HG02840 (cell line): ENCODE measurements around the gene FAM13A.

Source experiments
- ATAC-seq: cut with Tn5 transposase; IDR thresholded peaks from one replicate; pipeline ENCODE4 v1.9.1; 2021; ENCODE audit warnings: mild to moderate bottlenecking, moderate library complexity, moderate number of reproducible peaks; ENCODE audit not compliant: unreplicated experiment, low FRiP score

Gene FAM13A

DNA sequence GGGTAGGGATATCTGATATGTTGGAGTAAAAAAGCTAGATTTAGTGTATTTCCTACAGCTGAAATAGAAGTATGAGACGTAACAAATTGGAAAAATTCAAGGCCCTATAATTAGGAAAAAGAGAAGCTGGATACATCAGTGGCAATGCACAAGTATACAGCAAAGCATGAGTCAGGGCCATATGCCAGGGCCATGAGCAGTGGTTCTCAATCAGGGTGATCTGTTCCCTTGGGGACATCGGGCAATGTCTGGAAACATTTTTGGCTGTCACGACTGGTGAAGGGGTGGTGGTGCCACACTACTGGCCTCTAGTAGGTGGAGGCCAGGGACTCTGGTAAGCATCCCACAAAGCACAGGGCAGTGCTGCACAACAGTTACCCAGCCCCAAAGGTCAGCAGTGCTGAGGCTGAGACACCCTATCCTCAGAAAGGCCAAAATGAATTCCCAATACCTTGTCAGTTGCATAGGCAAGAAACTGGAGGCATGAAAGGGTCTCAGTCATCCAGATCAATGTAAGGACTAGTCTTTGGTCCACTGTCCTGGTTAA is 322.5 kb downstream of the FAM13A start:
- no peak for ATAC-seq

DNA sequence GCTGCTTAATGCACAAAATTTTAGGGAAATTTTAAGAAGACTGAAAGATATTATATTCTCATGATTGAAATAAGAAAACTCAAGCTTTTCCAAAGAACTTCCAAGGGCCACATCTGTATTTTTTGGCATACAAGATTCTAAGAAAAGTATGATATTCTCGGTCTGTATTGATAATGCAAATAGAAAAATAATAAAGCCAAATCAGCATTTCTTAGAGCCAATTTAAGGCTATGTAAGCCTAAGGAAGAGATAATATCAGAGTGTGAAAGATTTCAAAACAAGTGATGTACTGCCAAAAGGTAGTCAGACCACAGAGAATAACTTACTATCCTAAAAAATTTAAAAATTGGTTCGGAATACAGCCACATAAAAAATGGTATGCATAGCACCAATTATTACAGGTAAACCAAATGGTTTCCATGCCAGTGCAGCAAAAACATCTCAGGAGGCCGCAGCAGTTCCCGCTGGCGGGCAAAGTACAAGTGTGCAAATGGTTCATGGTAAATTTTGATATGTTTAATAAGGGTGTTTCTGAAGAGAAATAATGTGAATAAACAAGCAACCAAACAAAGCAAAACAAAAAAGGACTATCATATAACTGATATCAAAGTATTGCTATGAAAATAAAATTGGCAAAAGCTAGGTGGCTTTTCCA is 324.1 kb downstream of the FAM13A start:
- ATAC-seq, result no peak

GRCh38 chr4:88731381-88731780 is 325.6 kb downstream of the FAM13A start:
- no peak for ATAC-seq

DNA sequence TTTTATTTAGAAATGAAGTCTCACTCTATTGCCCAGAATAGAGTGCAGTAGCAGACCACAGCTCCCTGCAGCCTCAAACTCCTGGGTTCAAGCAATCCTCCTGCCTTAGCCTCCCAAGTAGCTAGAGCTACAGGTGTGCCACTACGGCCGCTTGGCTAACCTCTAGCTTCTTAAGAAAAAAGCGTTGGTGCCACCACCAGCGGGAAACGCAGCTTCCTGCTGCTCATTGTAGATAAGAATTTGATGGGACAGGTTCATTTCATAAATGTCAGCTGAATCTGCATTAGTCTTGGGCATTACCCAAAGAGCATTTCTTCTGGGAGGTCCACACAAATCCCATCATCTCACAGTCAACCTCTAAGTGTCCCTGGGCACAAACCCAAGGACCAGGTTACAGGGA is 326.2 kb downstream of the FAM13A start:
- no peak for ATAC-seq

DNA sequence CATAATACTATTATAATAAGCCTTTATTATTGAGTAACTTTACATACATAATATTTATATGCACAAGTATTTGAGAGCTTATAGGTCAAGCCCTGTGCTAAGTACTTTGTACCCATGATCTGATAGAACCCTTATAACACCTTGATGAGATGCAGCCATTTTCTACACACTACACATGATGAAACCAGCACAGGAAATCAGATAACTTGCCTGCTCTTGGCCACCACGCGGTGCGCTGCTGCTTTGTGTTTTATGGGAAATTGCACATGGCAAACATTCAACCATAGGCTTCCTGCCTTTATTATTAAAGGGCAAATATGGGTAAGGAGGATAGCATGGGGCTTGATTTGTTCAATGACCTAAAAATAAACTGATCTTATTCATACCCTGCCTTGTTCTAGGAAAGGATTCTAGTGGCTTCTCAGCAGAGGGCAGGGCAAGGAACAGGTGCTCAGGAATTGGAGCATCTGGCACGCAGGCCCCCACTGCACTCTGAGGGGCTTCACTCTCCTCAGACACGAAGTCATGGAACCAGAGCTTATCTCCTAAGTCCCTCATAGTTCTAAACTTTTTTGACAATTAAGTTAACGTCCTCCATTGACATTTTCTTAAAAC is 327.7 kb downstream of the FAM13A start:
- ATAC-seq, result no peak

- ATAC-seq, result no peak
Measured at GRCh38 chr4:88728146-88728545, 328.8 kb downstream of the FAM13A start.

GRCh38 chr4:88725986-88726385 is 331.0 kb downstream of the FAM13A start:
- ATAC-seq, result no peak

DNA sequence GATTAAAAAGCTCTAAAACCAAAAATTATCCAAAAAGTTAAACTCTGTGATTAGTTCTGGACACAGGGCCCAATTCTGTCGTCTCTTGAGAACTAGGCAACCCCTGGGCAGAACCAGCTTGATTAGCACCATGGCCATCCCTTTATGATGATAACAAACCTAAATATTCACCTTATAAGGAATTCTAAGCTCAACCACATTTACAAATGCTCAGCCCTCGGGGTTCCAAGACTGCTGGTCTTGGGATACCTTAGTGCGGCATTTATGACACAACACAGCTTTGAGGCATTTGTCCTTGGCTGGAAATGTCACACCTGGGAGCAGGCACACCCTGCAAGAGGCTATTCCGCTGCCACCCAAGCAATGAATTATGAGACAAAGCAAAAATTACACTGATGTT is 331.8 kb downstream of the FAM13A start:
- ATAC-seq, result no peak

DNA sequence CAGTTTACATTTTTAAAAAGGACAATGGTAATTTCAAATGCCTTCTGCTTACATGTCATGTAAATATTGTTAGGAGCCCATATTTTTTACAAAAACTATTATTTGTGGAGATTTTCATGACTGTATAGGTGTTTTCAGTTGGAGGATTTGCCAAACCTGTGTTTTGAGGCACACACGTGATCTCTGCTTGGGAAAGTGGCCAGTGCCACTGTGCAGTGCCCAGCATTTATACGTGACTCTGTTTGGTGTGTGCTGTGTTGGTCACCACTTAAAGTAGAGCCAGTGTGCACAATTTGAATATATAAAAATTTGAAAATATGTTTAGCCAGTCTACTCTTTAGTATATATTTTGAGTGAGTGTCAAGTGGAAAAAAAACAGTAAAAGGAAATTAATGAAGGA is 332.6 kb downstream of the FAM13A start:
- ATAC-seq, result no peak

- no peak for ATAC-seq
Measured at GRCh38 chr4:88722828-88723227, 334.2 kb downstream of the FAM13A start.

- no peak for ATAC-seq
Measured at GRCh38 chr4:88722276-88722780, 334.7 kb downstream of the FAM13A start.

- ATAC-seq, result no peak
Measured at GRCh38 chr4:88720451-88721428, 336.2 kb downstream of the FAM13A start.

DNA sequence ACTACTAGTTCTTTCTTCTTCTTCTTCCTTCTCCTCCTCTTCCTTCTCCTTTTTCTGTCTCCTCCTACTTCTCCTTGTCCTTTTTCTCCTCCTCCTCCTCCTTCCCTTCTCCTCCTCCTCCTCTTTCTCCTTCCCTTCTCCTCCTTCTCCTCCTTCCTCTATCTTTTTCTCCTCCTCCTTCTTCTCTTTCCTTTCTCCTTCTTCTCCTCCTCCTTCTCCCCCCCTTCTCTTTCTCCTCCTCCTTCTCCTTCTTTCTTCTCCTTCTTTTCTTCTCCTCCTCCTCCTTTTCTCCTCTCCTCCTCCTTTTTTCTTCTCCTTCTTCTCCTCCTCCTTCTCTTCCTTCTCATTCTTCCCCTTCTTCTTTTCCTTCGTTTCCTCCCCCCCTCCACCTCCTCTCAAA is 337.6 kb downstream of the FAM13A start:
- no peak for ATAC-seq

- no peak for ATAC-seq
Measured at GRCh38 chr4:88718098-88718497, 338.9 kb downstream of the FAM13A start.

DNA sequence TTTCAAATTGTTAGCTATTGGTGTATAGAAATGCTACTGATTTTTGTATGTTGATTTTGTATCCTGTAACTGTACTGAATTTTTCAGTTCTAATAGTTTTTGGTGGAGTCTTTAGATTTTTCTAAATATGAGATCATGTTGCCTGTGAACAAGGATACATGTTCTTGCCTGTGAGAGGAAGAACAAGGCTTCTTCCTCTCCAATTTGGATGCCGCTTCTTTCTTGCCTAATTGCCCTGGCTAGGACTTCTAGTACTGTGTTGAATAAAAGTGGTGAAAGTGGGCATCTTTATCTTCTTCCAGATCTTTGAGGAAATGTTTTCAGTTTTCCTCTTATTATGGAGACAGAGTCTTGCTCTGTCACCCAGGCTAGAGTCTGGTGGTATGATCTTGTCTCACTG is 343.2 kb downstream of the FAM13A start:
- ATAC-seq, result no peak

GRCh38 chr4:88709989-88710388 is 347.0 kb downstream of the FAM13A start:
- ATAC-seq, result no peak

DNA sequence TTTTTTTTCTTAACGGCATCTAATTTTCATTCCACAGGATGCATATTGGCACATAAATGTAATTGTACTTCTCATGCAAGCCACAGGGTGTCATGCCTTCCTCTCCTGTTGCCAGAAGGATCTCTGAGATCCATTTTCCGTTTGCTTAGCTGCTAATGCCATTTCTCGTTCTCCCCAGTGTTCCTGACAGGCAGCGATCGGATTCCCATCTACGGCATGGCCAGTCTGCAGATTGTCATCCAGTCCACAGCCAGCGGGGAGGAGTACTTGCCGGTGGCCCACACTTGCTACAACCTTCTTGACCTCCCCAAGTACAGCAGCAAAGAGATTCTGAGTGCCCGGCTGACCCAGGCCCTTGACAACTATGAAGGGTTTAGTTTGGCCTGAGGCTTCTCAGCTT is 350.4 kb downstream of the FAM13A start:
- no peak for ATAC-seq

- no peak for ATAC-seq
Measured at GRCh38 chr4:88705805-88706492, 351.0 kb downstream of the FAM13A start.

- ATAC-seq, result no peak
Measured at GRCh38 chr4:88705223-88705622, 351.8 kb downstream of the FAM13A start.

- ATAC-seq, result no peak
Measured at GRCh38 chr4:88702782-88703181, 354.2 kb downstream of the FAM13A start.
